Fibroblast of mammary gland (primary cell): ENCODE measurements around the gene ERVK3-1.

Experiments
- DNase-seq: peaks from one replicate; pipeline ENCODE4 v3.0.0-alpha.2; 2010; ENCODE audit warnings: low read depth
- H3K4me3 ChIP-seq: 2 replicates; pipeline ENCODE4 v1.5.1; 2011; ENCODE audit warnings: low read depth, mild to moderate bottlenecking, low read length, moderate library complexity; ENCODE audit not compliant: control insufficient read depth
- TF ChIP-seq, protein P1 (sequence below): conservative IDR thresholded peaks from 2 replicates; pipeline ENCODE4 v1.5.1; 2011; ENCODE audit warnings: low read depth, low read length, inconsistent platforms; ENCODE audit not compliant: control insufficient read depth, insufficient read depth

Gene ERVK3-1

DNA sequence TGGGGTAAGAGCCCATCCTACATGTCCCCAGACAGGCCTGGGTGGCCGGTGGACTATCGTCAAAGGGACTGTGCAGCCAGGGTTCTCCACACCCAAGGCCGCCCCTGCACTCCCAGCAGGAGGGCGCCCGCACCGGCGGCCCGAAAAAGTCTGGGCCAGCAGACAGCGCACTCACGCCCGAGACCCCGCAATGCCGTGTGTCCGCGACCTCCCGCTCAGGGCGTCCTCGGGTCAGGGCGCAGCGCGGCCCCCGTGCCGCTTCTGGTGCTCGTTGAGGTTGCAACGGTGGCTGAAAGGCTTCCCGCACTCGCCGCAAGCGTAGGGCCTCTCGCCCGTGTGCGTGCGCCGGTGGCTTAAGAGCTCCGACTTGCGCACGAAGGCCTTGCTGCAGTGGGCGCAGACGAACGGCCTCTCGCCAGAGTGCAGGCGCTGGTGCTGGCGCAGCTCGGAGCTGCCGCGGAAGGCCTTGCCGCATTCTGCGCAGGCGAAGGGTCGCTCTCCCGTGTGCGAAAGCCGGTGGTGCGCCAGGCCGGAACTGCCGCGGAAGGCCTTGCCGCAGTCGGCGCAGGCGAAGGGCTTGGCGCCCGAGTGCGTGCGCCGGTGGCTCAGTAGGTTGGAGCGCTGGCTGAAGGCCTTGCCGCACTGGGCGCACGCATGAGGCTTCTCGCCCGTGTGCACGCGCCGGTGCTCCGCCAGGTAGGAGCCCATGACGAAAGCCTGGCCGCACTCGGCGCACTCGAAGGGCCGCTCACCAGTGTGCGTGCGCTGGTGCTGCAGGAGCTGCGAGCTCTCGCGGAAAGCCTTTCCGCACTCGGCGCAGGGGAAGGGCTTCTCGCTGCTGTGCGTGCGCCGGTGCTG, 51.0 kb downstream of the ERVK3-1 start:
- TF ChIP-seq, protein P1, sequence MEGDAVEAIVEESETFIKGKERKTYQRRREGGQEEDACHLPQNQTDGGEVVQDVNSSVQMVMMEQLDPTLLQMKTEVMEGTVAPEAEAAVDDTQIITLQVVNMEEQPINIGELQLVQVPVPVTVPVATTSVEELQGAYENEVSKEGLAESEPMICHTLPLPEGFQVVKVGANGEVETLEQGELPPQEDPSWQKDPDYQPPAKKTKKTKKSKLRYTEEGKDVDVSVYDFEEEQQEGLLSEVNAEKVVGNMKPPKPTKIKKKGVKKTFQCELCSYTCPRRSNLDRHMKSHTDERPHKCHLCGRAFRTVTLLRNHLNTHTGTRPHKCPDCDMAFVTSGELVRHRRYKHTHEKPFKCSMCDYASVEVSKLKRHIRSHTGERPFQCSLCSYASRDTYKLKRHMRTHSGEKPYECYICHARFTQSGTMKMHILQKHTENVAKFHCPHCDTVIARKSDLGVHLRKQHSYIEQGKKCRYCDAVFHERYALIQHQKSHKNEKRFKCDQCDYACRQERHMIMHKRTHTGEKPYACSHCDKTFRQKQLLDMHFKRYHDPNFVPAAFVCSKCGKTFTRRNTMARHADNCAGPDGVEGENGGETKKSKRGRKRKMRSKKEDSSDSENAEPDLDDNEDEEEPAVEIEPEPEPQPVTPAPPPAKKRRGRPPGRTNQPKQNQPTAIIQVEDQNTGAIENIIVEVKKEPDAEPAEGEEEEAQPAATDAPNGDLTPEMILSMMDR = no peak
- no peak overlapping the region for H3K4me3 ChIP-seq
- DNase-seq = peak; percentile 35

DNA sequence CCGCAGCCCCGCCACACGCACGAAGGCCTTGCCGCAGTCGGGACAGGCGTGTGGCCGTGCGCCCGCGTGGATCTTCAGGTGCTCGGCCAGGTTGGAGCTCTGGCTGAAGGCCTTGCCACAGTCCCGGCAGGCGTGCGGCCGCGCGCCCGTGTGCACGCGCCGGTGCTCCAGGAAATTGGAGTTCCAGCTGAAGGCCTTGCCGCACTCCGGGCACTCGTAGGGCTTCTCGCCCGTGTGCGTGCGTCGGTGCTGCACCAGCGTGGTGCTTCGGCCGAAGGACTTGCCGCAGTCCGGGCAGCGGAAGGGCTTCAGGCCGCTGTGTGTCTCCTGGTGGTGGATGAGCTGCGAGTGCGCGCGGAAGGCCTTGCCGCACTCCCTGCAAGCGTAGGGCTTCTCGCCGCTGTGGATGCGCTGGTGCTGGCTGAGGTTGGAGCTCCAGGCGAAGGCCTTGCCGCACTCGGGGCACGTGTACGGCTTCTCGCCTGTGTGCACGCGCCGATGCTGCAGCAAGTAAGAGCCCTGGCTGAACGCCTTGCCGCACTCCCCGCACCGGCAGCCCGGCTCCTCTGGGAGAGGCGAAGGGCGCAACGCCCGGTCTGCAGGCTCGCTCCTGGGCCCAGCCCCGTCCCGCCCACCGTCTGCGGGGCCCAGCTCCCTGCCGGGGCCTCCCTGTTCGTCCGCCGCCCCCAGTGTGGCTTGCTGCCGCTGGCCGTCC, 51.7 kb downstream of the ERVK3-1 start:
- H3K4me3 ChIP-seq = no peak overlapping the region
- TF ChIP-seq, protein P1 = no peak
- DNase-seq = peak; percentile 26

GRCh38 chr19:58357481-58358145, 52.4 kb downstream of the ERVK3-1 start:
- no peak overlapping the region for H3K4me3 ChIP-seq
- TF ChIP-seq, protein P1 = no peak
- DNase-seq = no peak

DNA sequence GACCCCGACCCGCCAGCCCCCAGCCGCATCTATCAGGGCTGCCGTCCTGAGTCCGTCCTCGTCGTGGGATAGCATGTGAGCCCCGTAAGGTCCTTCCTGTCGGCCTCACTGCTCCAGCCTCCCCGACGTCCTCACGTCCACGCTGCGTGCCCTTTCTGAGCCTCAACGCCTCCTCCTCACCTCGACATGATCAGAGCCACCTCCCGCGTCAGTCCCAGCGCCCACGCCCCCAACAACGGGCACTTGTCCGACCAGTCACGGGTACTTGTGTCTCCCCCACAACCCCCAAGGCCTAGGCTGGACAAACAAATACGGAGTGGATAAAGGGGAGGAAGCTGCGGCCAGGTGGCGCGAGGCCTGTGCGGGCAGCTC, 56.7 kb downstream of the ERVK3-1 start:
- H3K4me3 ChIP-seq = peak overlapping the region; percentile 60
- peak; percentile 54 for DNase-seq
- TF ChIP-seq, protein P1 = no peak

- DNase-seq = peak; percentile 94
- TF ChIP-seq, protein P1 = no peak
These were observed 57.3 kb downstream of the ERVK3-1 start, which contains the start of gene ZNF497 for GRCh38 chr19:58362272-58362994. TSS of gene ZNF497 (minus strand) at chr19:58362751. CDS start at chr19:58357635, 5,116 bp downstream.

DNA sequence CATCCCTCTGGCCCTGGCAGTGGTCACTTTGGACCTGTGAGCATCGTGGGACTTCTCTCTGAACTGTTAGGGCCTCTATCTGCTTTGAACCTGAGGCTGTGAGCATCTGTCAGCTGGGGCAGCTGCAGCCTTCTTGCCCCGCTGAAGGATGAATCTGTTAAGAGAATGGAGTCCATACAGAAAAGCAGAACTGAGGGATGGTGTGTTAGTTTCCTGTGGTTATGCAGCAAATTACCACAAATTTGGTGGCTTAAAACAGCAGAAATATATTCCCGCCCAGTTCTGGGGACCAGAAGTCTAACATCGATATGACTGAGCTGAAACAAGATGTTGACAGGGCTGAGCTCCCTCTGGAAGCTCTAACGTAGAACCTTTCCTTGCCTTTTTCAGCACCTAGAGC, 59.0 kb downstream of the ERVK3-1 start:
- DNase-seq = no peak
- TF ChIP-seq, protein P1 = no peak
- H3K4me3 ChIP-seq = no peak overlapping the region

More at GRCh38 chr19:58362272-58362994, 57.3 kb downstream of the ERVK3-1 start, which contains the start of gene ZNF497:
- peak within 1 kb of the TSS; percentile 60 for H3K4me3 ChIP-seq
